Neutrophil (primary cell): ENCODE results near the gene THBS3.
"Not testable (repeated sequence)": the region's sequence is repeated elsewhere in the genome, so short reads cannot be mapped to it uniquely, and the experiment has no call there.

Experiments used
- H3K27ac ChIP-seq: fragments of 200-600 bp; sonication (generic); 2 replicates; pipeline ENCODE4 v1.5.1; 2016; ENCODE audit warnings: mild to moderate bottlenecking, moderate library complexity
- H3K27me3 ChIP-seq: fragments of 200-600 bp; sonication (generic); 2 replicates; pipeline ENCODE4 v1.6.0; 2016; ENCODE audit warnings: mild to moderate bottlenecking
- H3K36me3 ChIP-seq: fragments of 200-600 bp; sonication (generic); 2 replicates; pipeline ENCODE4 v1.5.1; 2017
- H3K4me1 ChIP-seq, 2 experiments: fragments of 200-600 bp in 1 of 2; sonication (generic) in 1 of 2; 1 replicate in 1 of 2; 2 replicates in 1 of 2; pipeline versions ENCODE4 v1.5.1 to v1.6.1; 2013 to 2016; ENCODE audit warnings: low read depth in 1 of 2, low read length in 1 of 2, mild to moderate bottlenecking in 1 of 2, moderate library complexity in 1 of 2; ENCODE audit not compliant: control insufficient read depth in 1 of 2, insufficient read depth in 1 of 2
- H3K4me3 ChIP-seq, 2 experiments: fragments of 200-600 bp in 1 of 2; sonication (generic) in 1 of 2; 1 replicate in 1 of 2; 2 replicates in 1 of 2; pipeline ENCODE4 v1.5.1; 2013 to 2016; ENCODE audit warnings: low read depth in 1 of 2, low read length in 1 of 2, mild to moderate bottlenecking in 1 of 2, moderate library complexity in 1 of 2
- H3K9me3 ChIP-seq: fragments of 200-600 bp; sonication (generic); 2 replicates; pipeline ENCODE4 v1.5.1; 2016
- CTCF ChIP-seq: fragments of 200-600 bp; sonication (generic); IDR thresholded peaks from 2 replicates; pipeline ENCODE4 v1.5.1; 2016; ENCODE audit warnings: antibody characterized with exemption

THBS3 gene

GRCh38 chr1:155158991-155159390 lies 48.7 kb downstream of the THBS3 start:
- H3K27ac ChIP-seq: no peak overlapping the region
- H3K27me3 ChIP-seq: no peaks in the 10 kb centered on the region
- H3K4me3 ChIP-seq: no peak overlapping the region
- H3K36me3 ChIP-seq: no peaks in the 10 kb centered on the region
- no peaks in the 10 kb centered on the region for H3K9me3 ChIP-seq
- no peak for TF ChIP-seq CTCF
- H3K4me1 ChIP-seq: no peaks in the 10 kb centered on the region

DNA sequence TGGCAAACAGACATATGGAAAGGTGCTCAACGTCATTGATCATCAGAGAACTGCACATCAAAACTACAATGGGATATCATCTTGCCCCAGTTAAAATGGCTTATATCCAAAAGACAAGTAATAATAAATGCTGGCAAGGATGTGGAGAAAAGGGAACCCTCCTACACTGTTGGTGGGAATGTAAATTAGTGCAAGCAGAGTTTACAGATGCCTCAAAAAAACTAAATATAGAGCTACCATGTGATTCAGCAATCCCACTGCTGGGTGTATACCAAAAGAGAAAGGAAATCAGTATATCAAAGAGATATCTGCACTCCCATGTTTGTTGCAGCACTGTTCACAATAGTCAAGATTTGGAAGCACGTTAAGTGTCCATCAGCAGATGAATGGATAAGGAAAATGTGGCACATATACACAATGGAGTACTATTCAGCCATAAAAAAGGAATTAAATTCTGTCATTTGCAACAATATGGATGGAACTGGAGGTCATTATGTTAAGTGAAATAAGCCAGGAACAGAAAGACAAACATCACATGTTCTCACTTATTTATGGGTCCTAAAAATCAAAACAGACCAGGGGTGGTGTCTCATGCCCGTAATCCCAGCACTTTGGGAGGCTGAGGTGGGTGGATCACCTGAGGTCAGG lies 51.6 kb downstream of the THBS3 start:
- not testable (repeated sequence) for H3K27ac ChIP-seq, H3K4me1 ChIP-seq, H3K36me3 ChIP-seq, H3K9me3 ChIP-seq, H3K4me3 ChIP-seq, H3K27me3 ChIP-seq
